Panc1 (cell line): ENCODE results near the gene CEP78. TPM values are rescaled to one million over a fixed set of nuclear protein-coding genes. Genes with fewer than 3 reads are reported as not detected.

Experiments used
- ATAC-seq: fragments of 200-7000 bp; cut with Tn5 transposase; 2 replicates; pipeline ENCODE4 v1.9.1; 2020; ENCODE audit warnings: mild to moderate bottlenecking, moderate library complexity
- BruUV-seq: library from RNA; stranded (reverse); fragments of 400-500 nt; replicated peaks from 2 replicates; lab custom pipeline; 2021; lab: Mats Ljungman, UMichigan
- CTCF ChIA-PET: fragments of 300-600 bp; sonication (Branson Sonifier 250); formaldehyde crosslinking; loops from one replicate; lab custom pipeline; 2022; ENCODE audit warnings: antibody characterized with exemption; lab: Charles Lee
- POLR2A ChIA-PET: fragments of 300-600 bp; sonication (Branson Sonifier 250); formaldehyde crosslinking; loops from one replicate; lab custom pipeline; 2022; ENCODE audit warnings: antibody characterized with exemption; lab: Charles Lee
- DNase-seq: peaks from one replicate; pipeline ENCODE4 v3.0.0-alpha.2; 2010; ENCODE audit warnings: low read depth, low spot score
- H3K27ac ChIP-seq: 2 replicates; pipeline ENCODE4 v1.5.1; 2011; ENCODE audit warnings: mild to moderate bottlenecking, low read length, inconsistent platforms
- H3K27me3 ChIP-seq: fragments of 200-500 bp; sonication (Bioruptor generic); 2 replicates; pipeline ENCODE4 v1.6.0; 2014; ENCODE audit warnings: low read length, inconsistent platforms; ENCODE audit not compliant: control insufficient read depth, insufficient read depth
- H3K36me3 ChIP-seq: fragments of 200-500 bp; sonication (Bioruptor generic); 2 replicates; pipeline ENCODE4 v1.5.1; 2014; ENCODE audit warnings: inconsistent platforms, mild to moderate bottlenecking, low read length, moderate library complexity; ENCODE audit not compliant: control insufficient read depth, insufficient read depth
- H3K4me1 ChIP-seq: 2 replicates; pipeline ENCODE4 v1.5.1; 2011; ENCODE audit warnings: inconsistent platforms, mild to moderate bottlenecking, low read length, moderate library complexity; ENCODE audit not compliant: control insufficient read depth, insufficient read depth
- H3K4me3 ChIP-seq, 2 experiments: 2 replicates each; pipeline ENCODE4 v1.5.1; 2011 to 2012; ENCODE audit warnings: low read depth in 2 of 2, low read length in 2 of 2, mild to moderate bottlenecking in 2 of 2, inconsistent platforms in 1 of 2, moderate library complexity in 1 of 2
- H3K9me3 ChIP-seq: fragments of 200-500 bp; sonication (Bioruptor generic); 2 replicates; pipeline ENCODE4 v1.5.1; 2014; ENCODE audit warnings: low read depth, mild to moderate bottlenecking, inconsistent platforms, low read length, moderate library complexity; ENCODE audit not compliant: control insufficient read depth, insufficient read depth
- CTCF ChIP-seq: fragments of 450-650 bp; IDR thresholded peaks from 2 replicates; pipeline ENCODE4 v1.5.1; 2017; ENCODE audit warnings: mild to moderate bottlenecking
- POLR2AphosphoS5 ChIP-seq: IDR thresholded peaks from 2 replicates; pipeline ENCODE4 v1.6.1; 2012; ENCODE audit warnings: mild to moderate bottlenecking, low read depth, low read length, moderate library complexity
- REST ChIP-seq, 2 experiments: IDR thresholded peaks; 2 replicates each; pipeline ENCODE4 v1.6.1; 2011 to 2012; ENCODE audit warnings: low read depth in 2 of 2, control low read depth in 1 of 2, low read length in 1 of 2, mild to moderate bottlenecking in 1 of 2, moderate library complexity in 1 of 2; ENCODE audit not compliant: insufficient read depth in 1 of 2
- SIN3A ChIP-seq: IDR thresholded peaks from 2 replicates; pipeline ENCODE4 v1.6.1; 2012; ENCODE audit warnings: low read depth, mild to moderate bottlenecking, low read length, moderate library complexity, borderline replicate concordance; ENCODE audit not compliant: insufficient read depth
- TCF7L2 ChIP-seq: IDR thresholded peaks from 2 replicates; pipeline ENCODE4 v1.6.1; 2011; ENCODE audit warnings: mild to moderate bottlenecking, low read depth, low read length, inconsistent platforms
- in situ Hi-C: cut with HindIII; loops from 2 replicates; pipeline ENCODE4 v1.10.0; 2016; ENCODE audit warnings: low sequenced_read_pairs, low pct_unique_long_range_greater_than_20kb
- intact Hi-C: fragments of 100-400 bp; cut with micrococcal nuclease; formaldehyde crosslinking; loops from one replicate; pipeline ENCODE4 v1.10.0; 2022; ENCODE audit not compliant: unreplicated experiment
- total RNA-seq: library from RNA; stranded (reverse); gene quantifications from one replicate; pipeline ENCODE4 v1.2.1, GENCODE V29; 2021; ENCODE audit not compliant: unreplicated experiment

Gene CEP78
- total RNA-seq, 1 experiment from 2014 or later = 25.2 TPM

GRCh38 chr9:78314953-78315870 is 79.3 kb downstream of the CEP78 start:
- ATAC-seq = no peak
- POLR2A ChIA-PET = no interaction called here

More at GRCh38 chr9:78314953-78315870, 79.3 kb downstream of the CEP78 start:
- BruUV-seq = no TSS peak
- H3K27ac ChIP-seq = no peak overlapping the region
- peaks cover 4% of the 10 kb centered on the region; the same call in 1 of the 2 replicates for H3K4me1 ChIP-seq
- no peaks in the 10 kb centered on the region for H3K9me3 ChIP-seq
- intact Hi-C loops = no loop called here
- in situ Hi-C loops = no loop called here
- TF ChIP-seq TCF7L2 = no peak
- no peak for TF ChIP-seq POLR2AphosphoS5
- TF ChIP-seq SIN3A = no peak
- no peak for TF ChIP-seq CTCF
- no peak for TF ChIP-seq REST (IDR thresholded peaks at IDR 0.05; ENCODE audit: insufficient read depth in 1 of 2, low read depth in 2 of 2, low read length in 1 of 2)
- CTCF ChIA-PET = no interaction called here
- no peaks in the 10 kb centered on the region for H3K27me3 ChIP-seq
- DNase-seq = no peak
- no peak overlapping the region for H3K4me3 ChIP-seq
- H3K36me3 ChIP-seq = peaks cover 4% of the 10 kb centered on the region; the same call in 1 of the 2 replicates
